GM12873 (cell line): Measurements from ENCODE around the gene USE1.

ENCODE experiments used
- TF ChIP-seq, protein P1 (sequence below): IDR thresholded peaks from 2 replicates; pipeline ENCODE4 v1.5.1; 2012; ENCODE audit warnings: low read depth, mild to moderate bottlenecking, moderate library complexity, low read length, control low read depth; ENCODE audit not compliant: insufficient read depth; ENCODE audit errors: missing control alignments

USE1 gene

DNA sequence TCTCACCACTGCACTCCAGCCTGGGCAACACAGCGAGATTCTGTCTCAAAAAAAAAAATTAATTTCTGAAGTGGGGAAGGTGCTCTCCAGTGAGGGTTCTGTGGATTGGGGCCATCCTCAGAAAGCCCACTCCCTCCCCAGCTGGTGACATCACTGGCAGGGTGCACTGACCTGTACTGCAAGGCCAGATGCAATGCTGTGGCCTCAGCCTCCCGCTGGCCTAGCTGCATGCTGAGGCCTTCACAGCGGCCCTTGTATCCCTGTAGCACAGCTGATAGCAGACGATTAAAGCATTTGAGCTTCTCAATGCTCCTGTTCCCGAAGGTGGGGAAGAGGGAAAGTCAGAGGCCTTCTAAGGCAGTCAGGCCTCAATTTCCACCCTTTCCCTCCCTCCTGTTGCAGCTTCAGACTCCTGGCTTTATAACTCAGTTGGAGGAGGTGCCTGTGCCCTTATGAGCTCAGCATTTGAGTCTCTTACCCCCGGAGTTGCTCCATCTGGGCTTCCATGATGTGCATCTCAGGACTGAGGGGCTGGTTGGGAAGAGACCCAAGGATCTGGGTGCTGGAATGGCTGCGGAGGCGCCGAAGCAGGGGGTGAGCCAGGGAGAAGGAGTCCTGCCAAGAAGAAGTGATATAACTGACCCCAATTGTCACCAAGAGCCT, 44.1 kb downstream of the USE1 start:
- TF ChIP-seq, protein P1, sequence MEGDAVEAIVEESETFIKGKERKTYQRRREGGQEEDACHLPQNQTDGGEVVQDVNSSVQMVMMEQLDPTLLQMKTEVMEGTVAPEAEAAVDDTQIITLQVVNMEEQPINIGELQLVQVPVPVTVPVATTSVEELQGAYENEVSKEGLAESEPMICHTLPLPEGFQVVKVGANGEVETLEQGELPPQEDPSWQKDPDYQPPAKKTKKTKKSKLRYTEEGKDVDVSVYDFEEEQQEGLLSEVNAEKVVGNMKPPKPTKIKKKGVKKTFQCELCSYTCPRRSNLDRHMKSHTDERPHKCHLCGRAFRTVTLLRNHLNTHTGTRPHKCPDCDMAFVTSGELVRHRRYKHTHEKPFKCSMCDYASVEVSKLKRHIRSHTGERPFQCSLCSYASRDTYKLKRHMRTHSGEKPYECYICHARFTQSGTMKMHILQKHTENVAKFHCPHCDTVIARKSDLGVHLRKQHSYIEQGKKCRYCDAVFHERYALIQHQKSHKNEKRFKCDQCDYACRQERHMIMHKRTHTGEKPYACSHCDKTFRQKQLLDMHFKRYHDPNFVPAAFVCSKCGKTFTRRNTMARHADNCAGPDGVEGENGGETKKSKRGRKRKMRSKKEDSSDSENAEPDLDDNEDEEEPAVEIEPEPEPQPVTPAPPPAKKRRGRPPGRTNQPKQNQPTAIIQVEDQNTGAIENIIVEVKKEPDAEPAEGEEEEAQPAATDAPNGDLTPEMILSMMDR = no peak

DNA sequence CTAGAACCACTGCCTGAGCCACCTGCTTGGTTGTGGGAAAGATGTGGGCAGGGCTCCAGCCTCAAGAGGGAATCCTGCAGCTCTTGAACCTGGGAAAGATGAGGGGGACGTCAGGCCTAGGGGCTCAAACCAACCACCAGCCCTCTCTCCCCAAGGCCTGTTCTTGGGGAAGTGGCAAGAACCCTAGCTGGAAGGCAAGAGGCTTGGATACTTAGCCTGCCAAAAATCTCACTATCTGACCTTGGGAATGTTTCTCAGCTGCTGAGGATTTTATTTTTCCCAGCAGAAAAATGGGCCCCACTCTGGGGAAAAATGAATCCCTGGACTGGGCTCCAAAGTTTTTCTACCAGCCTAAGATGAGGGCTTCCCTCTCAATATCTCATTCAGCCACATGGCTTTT, 44.8 kb downstream of the USE1 start:
- TF ChIP-seq, protein P1 = no peak

DNA sequence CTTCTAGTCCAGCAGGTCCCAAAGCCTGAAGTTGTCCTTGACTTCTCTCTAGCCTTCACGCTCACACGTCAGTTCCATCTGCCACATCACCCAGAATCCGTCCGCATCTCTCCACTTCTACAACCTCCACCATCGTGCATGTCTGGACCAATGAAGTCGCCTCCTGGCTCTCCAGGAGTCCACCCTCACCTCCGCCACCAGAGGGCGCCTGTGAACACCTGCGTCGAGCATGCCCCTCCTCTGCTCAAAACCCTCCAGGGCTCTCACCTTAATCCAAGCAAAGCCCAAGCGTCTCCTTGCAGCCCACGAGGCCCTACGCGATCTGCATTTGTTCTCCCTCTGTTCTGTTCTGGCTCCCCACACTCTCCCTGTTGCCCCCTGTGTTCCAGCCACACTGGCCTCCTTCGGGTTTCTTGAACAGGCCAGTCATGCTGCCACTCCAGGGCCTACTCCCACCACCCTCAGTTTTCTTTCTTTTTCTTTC, 45.7 kb downstream of the USE1 start:
- TF ChIP-seq, protein P1 = peak; percentile 99

DNA sequence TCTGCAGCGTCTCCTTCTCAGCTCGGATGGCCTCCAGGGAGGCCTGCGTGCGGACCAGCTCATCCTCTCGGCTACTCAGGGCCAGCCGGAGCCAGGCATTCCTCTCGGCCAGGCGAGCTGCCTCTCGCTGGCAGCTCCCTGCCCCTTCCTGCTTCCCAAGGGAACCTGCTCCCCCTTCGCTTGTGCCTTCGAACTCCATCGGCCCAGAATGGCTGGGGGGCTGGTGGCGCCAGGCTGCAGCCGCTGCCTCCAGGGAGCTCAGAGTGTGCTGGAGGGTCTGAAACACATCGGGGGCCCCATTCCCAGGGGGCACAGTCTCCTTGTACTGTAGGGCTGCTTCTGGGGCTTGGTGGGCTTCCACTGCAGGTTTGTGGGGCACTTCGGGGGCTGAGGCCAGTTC, 47.4 kb downstream of the USE1 start:
- TF ChIP-seq, protein P1 = no peak

DNA sequence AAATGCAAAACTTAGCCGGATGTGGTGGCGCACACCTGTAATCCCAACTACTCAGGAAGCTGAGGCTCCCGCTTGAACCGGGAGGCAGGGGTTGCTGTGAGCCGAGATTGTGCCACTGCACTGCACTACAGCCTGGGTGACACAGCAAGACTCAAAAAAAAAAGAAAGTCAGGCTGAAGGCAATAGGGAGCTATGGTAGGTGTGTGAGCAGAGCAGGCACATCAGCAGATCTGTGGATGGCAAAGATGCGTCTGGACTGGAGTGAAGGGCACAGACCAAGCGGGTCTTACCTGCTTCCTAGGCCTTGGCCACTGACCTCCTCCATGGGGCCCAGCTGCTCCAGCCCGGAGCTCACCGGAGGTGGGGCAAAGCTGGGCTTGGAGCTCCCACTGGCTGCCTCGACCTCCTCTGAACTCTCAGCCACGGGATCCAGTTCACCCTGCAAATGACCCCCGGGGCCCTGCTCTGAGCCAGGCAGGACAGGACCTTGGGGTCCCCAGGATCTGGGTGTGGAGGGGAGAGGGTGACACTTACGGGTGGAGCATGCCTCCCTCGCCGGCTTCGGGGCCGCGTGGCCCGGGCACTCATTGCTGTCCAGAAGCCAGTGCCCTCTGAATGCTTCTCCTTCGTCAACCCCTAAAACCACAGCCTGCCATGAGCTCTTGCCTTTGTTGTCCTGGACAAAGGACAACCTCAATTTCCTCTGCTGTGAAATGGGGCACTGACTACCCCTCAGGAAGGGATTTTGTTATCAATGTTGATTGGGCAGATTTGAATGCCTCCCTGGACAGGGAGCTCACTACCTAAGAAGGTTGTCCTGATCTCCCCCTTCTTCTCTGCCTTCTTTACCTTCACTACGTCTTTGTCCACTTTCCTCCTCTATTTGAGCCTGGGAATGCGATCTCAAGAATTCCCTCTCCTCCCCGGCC, 48.8 kb downstream of the USE1 start:
- TF ChIP-seq, protein P1 = no peak

DNA sequence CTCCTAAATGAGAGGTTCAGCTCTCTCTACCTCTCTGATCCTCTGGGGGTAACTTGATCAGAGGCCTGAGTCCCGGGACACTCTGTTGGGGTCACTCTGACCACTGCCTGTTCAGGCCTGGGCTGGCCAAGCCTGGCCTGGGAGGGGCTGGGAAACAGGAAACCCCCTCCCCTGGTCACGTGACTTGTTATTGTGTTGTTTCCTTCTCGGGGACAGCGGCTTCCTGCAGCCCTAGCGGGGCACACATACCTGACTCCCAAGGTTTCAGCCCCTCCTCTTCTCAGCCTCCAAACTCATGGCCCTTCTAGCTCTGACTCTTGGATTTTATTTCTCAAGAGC, 49.5 kb downstream of the USE1 start, which contains the start of gene USHBP1:
TSS of gene USHBP1 (minus strand) at position 105 of the 339 bp plus-strand sequence. CDS start 446 bp downstream, outside the sequence.
- TF ChIP-seq, protein P1 = no peak

DNA sequence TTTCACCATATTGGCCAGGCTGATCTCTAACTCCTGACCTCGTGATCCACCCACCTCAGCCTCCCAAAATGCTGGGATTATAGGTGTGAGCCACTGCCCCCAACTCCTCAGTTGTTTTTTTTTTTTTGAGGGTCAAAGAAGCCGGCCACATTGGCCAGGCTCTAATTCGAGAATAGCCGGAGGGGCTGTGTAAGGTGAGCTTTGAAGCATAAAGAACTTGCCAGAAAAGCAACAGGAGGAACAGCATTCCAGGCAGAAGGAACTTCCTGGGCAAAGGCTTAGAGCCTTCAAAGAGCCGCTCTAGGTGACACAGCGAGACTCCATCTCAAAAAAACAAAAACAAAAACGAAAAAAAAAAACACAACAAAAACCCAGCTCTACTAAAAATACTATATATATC, 50.9 kb downstream of the USE1 start:
- TF ChIP-seq, protein P1 = no peak
